Omental fat pad (tissue), 4 donors: ENCODE measurements around the gene IDH3A. TPM values are rescaled to one million over a fixed set of nuclear protein-coding genes. Genes with fewer than 3 reads are reported as not detected.

Source experiments
- ATAC-seq: fragments of 150-250 bp; one replicate; pipeline ENCODE4 v1.9.1; 2016; ENCODE audit warnings: mild to moderate bottlenecking, moderate library complexity; ENCODE audit not compliant: low FRiP score
- DNase-seq: peaks from one replicate; pipeline ENCODE4 v3.0.0-alpha.2; 2019; ENCODE audit warnings: low spot score
- CTCF ChIP-seq, 3 donors: fragments of 450-650 bp; IDR thresholded peaks; one replicate each; pipeline ENCODE4 v1.5.1; 2016 to 2017; ENCODE audit warnings: antibody characterized with exemption in 3 of 3, mild to moderate bottlenecking in 3 of 3, moderate library complexity in 2 of 3
- total RNA-seq, 4 donors: library from RNA; depleted of rRNA; stranded (reverse); fragments of >200 nt; gene quantifications; one replicate each; pipeline ENCODE4 v1.1.0, GENCODE V29; 2016

IDH3A gene
- total RNA-seq, 4 donors from 2014 or later = 67.4 to 94.5 (median 70.0) TPM

- no peak for DNase-seq
- ATAC-seq = no peak
- no peak for TF ChIP-seq CTCF (IDR thresholded peaks at IDR 0.05)
Measured at GRCh38 chr15:78212008-78212407, 62.8 kb downstream of the IDH3A start.

- no peak for TF ChIP-seq CTCF (IDR thresholded peaks at IDR 0.05)
- ATAC-seq (no peak), DNase-seq (no peak)
Measured at GRCh38 chr15:78212546-78213424, 63.6 kb downstream of the IDH3A start.

DNA sequence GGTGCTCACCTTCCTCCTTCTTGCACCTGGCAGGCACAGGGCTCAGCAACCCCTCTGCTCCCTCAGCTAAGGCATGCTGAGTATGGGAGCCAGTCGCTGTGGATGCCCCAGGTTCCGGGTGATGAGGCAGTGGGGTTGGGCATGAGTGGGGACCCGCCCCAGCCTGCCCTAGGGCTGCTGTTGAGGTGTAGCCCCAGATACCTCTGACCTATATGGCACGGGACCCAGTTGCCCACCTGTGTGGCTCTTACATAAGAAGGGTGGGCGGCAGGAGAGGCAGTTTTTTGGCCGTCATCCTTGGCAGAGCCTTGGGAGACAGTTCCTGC is 64.2 kb downstream of the IDH3A start:
- no peak for DNase-seq
- TF ChIP-seq CTCF (IDR thresholded peaks at IDR 0.05) = no peak
- ATAC-seq = no peak

GRCh38 chr15:78213956-78214355 is 64.8 kb downstream of the IDH3A start:
- ATAC-seq (no peak), DNase-seq (no peak)
- TF ChIP-seq CTCF (IDR thresholded peaks at IDR 0.05) = no peak

GRCh38 chr15:78216276-78217104 is 67.3 kb downstream of the IDH3A start:
- no peak for DNase-seq
- no peak for ATAC-seq
- TF ChIP-seq CTCF (IDR thresholded peaks at IDR 0.05) = no peak

DNA sequence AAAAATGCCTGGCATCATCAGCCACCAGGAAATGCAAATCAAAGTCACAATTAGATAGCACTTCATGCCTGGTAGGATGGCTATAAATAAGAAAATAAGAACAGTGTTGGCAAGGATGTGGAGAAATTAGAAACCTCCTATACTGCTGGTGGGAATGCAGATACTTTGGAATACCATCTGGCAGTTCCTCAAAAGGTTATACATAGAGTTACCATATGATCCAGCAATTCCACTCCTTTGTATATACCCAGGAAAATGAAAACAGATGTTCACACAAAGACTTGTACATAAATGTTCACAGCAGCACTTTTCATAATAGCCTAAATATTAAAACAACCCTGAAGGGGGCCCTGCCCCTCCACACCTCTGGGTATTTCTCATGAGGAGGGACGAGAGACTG is 71.6 kb downstream of the IDH3A start:
- no peak for TF ChIP-seq CTCF (IDR thresholded peaks at IDR 0.05)
- DNase-seq (no peak), ATAC-seq (no peak)

Other genes with a start within 250 kb of the IDH3A start
- 100 to 1,000 TPM in 2 of 4 donors, 10 to 100 TPM in 2; 50.3 to 134 (median 95.5) TPM for gene TBC1D2B, start 71.7 kb upstream of the IDH3A start, total RNA-seq
- not detected for gene SH2D7, start 56.8 kb upstream of the IDH3A start, total RNA-seq
- 1 to 10 TPM; 1.4 to 5.6 (median 3.1) TPM for gene CIB2, start 17.9 kb upstream of the IDH3A start, total RNA-seq
- gene ACSBG1, start 85.2 kb downstream of the IDH3A start, total RNA-seq = not detected
- 10 to 100 TPM; 19.0 to 88.6 (median 28.9) TPM for gene DNAJA4, start 115.2 kb downstream of the IDH3A start, total RNA-seq
- gene SKIC8, start 150.2 kb downstream of the IDH3A start, total RNA-seq = 10 to 100 TPM; 40.1 to 72.4 (median 65.4) TPM
- gene CRABP1, start 191.0 kb downstream of the IDH3A start, total RNA-seq = 1 to 10 TPM in 1 of 4 donors, not detected in 3; 1.6 TPM